Cardiac muscle cell (in vitro differentiated cells and primary cell): ENCODE measurements around the gene TNFRSF8. TPM values are rescaled to one million over a fixed set of nuclear protein-coding genes. Genes with fewer than 3 reads are reported as not detected.

ENCODE experiments used
- DNase-seq, 2 donors: peaks; one replicate each; pipeline versions ENCODE4 v3.0.0 to v3.0.0-alpha.2; 2010 to 2017; ENCODE audit warnings: low read depth in 1 of 2, low spot score in 1 of 2
- H3K27ac ChIP-seq: fragments of 200-600 bp; sonication (generic); 2 replicates; pipeline ENCODE4 v1.5.1; 2016
- H3K27me3 ChIP-seq: fragments of 200-600 bp; sonication (generic); 2 replicates; pipeline ENCODE4 v1.6.0; 2016; ENCODE audit warnings: control low read depth
- H3K36me3 ChIP-seq: fragments of 200-600 bp; sonication (generic); 2 replicates; pipeline ENCODE4 v1.5.1; 2016; ENCODE audit warnings: control low read depth
- H3K4me1 ChIP-seq: fragments of 200-600 bp; sonication (generic); 2 replicates; pipeline ENCODE4 v1.8.1; 2017; ENCODE audit warnings: low read depth, mild to moderate bottlenecking, mixed run types
- H3K4me3 ChIP-seq: fragments of 200-600 bp; sonication (generic); 2 replicates; pipeline ENCODE4 v1.5.1; 2016; ENCODE audit warnings: mild to moderate bottlenecking
- H3K9me3 ChIP-seq: fragments of 200-600 bp; sonication (generic); 2 replicates; pipeline ENCODE4 v1.5.1; 2017; ENCODE audit warnings: low read depth, mild to moderate bottlenecking, control low read depth
- CTCF ChIP-seq: IDR thresholded peaks from 2 replicates; pipeline ENCODE4 v1.5.1; 2012; ENCODE audit warnings: low read depth, mild to moderate bottlenecking, low read length
- polyA plus RNA-seq: library from polyadenylated mRNA; unstranded; fragments of >200 nt; fragmentation: Nextera tagmentation; extraction: Ambion mirVana; gene quantifications from 2 replicates; pipeline ENCODE4 v1.2.1, GENCODE V29; 2016
- total RNA-seq: library from RNA; depleted of rRNA; stranded (reverse); fragments of >200 nt; gene quantifications from 2 replicates; pipeline ENCODE4 v1.2.3, GENCODE V29; 2016

TNFRSF8 gene
- total and polyA plus RNA-seq, 2 experiments from 2014 or later, result 0.06 TPM; not detected in 1

DNA sequence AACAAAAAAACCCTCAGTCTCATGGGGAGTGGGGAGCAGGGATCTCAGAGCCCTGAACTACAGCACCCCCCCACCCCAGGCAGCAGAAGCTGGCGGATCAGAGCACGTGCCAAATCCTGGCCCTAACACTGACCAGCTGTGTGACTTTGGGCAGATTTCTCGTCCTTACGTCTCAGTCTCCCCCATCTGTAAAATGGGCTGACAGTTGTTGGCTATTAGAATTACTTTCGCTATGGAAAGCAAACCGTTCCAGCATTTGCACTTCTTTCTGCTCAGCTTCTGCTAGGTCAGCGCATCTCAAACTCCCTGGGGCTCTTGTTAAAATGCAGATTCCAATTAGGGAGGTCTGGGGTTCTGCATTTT is 15.5 kb downstream of the TNFRSF8 start:
- Histone ChIP-seq H3K27me3 (no peaks in the 10 kb centered on the region), H3K4me3 (no peak overlapping the region), H3K9me3 (peaks cover 3% of the 10 kb centered on the region), H3K36me3 (no peaks in the 10 kb centered on the region), H3K4me1 (no peaks in the 10 kb centered on the region), H3K27ac (no peak overlapping the region)
- no peak for DNase-seq
- TF ChIP-seq CTCF, result no peak

DNA sequence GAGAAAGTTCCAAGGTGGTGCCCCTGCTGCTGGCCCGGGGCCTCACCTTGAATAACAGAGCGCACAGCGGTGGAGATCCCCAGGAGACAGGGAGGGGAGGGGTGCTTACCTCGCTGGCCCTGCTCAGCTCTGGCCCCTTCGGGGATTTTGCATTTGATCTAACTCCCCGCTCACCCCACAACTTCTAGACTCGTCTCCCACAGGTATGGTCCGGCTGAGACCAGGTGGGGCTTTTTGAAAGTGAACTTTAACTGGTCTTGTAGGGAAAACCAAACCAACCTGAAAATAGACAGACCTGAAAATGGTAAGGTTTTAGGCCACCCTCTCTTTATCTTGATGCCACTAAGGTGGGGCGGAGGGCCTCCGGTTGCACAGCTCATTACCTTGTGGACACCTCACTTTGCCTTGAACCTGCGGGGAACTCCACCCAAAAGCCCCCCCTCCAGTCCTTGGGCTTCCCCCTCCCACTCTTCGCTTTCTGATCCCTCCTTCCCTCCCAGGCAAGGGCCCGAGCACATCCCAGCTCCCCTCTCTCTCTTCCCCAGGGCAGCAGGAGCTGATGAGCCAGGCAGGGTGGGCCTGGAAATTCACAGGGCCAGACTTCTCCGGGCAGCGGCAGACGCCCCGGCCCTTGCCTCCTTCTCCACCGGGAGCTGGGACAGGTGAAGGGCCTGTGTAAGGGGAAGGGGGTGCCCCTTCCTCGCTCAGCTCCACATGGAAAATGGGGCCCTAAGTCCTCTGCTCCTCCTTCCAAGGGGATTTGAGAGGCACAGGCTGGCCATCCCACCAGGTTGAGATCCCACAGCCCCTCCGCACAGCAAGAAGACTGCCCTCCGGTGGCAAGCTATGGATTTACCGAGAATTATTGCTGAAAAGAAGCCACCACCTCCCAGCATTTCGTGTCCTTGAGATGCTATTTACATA is 16.1 kb downstream of the TNFRSF8 start:
- Histone ChIP-seq H3K9me3 (peaks cover 3% of the 10 kb centered on the region), H3K4me3 (no peak overlapping the region), H3K36me3 (no peaks in the 10 kb centered on the region), H3K4me1 (no peaks in the 10 kb centered on the region), H3K27ac (no peak overlapping the region), H3K27me3 (no peaks in the 10 kb centered on the region)
- peak; percentile 69 to 83 for DNase-seq
- TF ChIP-seq CTCF, result peak; percentile 77

DNA sequence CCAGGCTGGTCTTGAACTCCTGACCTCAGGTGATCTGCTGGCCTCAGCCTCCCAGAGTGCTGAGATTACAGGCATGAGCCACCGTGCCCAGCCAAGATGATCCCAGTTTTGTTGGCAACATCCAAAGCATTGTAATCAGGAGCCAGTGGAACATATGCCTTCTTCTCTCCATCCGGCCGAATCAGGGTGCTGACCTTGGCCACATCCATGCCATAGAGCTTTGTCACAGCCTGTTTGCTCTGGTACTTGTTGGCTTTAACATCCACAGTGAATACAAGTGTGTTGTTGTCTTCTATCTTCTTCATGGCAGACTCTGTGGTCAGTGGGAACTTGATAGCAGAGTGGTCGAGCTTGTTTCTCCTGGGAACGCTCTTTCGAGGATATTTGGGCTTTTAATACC is 17.1 kb downstream of the TNFRSF8 start:
- no peaks in the 10 kb centered on the region for H3K27me3 ChIP-seq
- no peak for TF ChIP-seq CTCF
- H3K27ac ChIP-seq, result no peak overlapping the region
- H3K4me1 ChIP-seq, result no peaks in the 10 kb centered on the region
- DNase-seq, result no peak
- no peak overlapping the region for H3K4me3 ChIP-seq
- H3K36me3 ChIP-seq, result no peaks in the 10 kb centered on the region
- H3K9me3 ChIP-seq, result peaks cover 3% of the 10 kb centered on the region

DNA sequence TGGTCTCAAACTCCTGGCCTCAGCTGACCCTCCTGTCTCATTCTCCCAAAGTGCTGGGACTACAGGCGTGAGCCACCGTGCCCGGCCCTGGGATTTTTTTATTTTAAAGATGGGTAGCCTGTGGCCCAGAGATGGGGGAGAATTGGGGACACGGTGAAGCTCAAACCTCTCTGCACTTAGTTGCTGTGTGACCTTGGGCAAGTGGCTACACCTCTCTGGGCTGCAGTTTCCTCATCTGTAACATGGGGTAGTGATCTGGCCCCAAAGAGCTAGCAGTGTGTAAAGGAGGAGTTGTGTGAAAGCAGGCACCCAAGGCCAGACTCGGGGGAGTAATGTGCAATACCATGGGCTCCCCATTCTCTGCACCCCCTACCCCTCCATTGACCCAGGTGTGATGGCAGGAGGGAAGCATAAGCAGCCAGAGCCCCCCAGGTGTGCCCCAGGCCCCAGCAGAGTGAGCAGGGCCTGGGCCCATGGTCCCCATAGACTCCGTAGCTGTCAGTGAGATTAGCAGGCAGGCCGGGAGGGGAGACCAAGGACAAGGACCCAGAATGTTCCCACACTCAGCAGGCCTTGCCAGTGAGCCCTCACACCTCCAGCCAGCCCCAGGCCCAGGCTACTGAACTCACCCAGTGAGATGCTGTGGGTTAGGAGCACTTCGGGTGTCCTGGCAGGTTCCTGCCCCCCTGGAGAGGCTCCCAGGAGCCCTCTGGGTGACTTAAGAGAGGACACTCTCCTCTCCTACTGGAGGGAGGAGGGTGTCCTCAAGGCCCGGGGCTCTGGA is 17.9 kb downstream of the TNFRSF8 start:
- Histone ChIP-seq H3K9me3 (peaks cover 3% of the 10 kb centered on the region), H3K27ac (no peak overlapping the region)
- DNase-seq, result no peak

More for the DNA sequence above, 17.9 kb downstream of the TNFRSF8 start:
- no peak for TF ChIP-seq CTCF
- Histone ChIP-seq H3K27me3 (no peaks in the 10 kb centered on the region), H3K4me1 (no peaks in the 10 kb centered on the region), H3K36me3 (no peaks in the 10 kb centered on the region), H3K4me3 (no peak overlapping the region)
